H1 (cell line): Measurements from ENCODE around the gene PCGF6. TPM values are rescaled to one million over a fixed set of nuclear protein-coding genes. Genes with fewer than 3 reads are reported as not detected.
A peak's percentile ranks its signal among the peaks of the same experiment; 100 is the strongest.

Experiments used
- CTCF ChIA-PET: fragments of 300-600 bp; sonication (Branson Sonifier 250); formaldehyde crosslinking; loops from one replicate; lab custom pipeline; 2021; ENCODE audit not compliant: partially characterized antibody; lab: Charles Lee
- POLR2A ChIA-PET: fragments of 300-600 bp; sonication (Branson Sonifier 250); formaldehyde crosslinking; loops from one replicate; lab custom pipeline; 2021; ENCODE audit warnings: inconsistent platforms; ENCODE audit not compliant: partially characterized antibody; lab: Charles Lee
- DNase-seq, 2 experiments: peaks; one replicate each; pipeline versions ENCODE4 v3.0.0 to v3.0.0-alpha.2; 2010 to 2022; ENCODE audit warnings: low spot score in 2 of 2, low read depth in 1 of 2, mixed read lengths in 1 of 2
- FAIRE-seq: peaks from 2 replicates; lab custom pipeline; 2011; peaks lifted over from hg19 to GRCh38; lab: Jason Lieb, UNC
- H2AFZ ChIP-seq: 2 replicates; pipeline ENCODE4 v1.8.1; 2012; ENCODE audit warnings: low read length, inconsistent platforms
- H2AK5ac ChIP-seq: 2 replicates; pipeline ENCODE4 v1.6.1; 2013; ENCODE audit warnings: low read depth, low read length
- H2BK120ac ChIP-seq: replicated peaks from 2 replicates; pipeline ENCODE3; 2013; ENCODE audit warnings: low read depth, low read length, inconsistent platforms
- H2BK12ac ChIP-seq: 2 replicates; pipeline ENCODE4 v1.6.1; 2013; ENCODE audit warnings: low read depth, low read length
- H2BK15ac ChIP-seq: 2 replicates; pipeline ENCODE4 v1.6.1; 2013; ENCODE audit warnings: low read length
- H2BK20ac ChIP-seq: 2 replicates; pipeline ENCODE4 v1.6.1; 2013; ENCODE audit warnings: low read length
- H2BK5ac ChIP-seq: 2 replicates; pipeline ENCODE4 v1.6.1; 2013; ENCODE audit warnings: low read depth, low read length
- H3K14ac ChIP-seq: 2 replicates; pipeline ENCODE4 v1.6.1; 2013; ENCODE audit warnings: inconsistent platforms; ENCODE audit not compliant: insufficient read length
- H3K18ac ChIP-seq: 2 replicates; pipeline ENCODE4 v1.6.1; 2013; ENCODE audit warnings: low read length; ENCODE audit errors: extremely low read depth
- H3K23ac ChIP-seq: 2 replicates; pipeline ENCODE4 v1.6.1; 2013; ENCODE audit warnings: inconsistent platforms; ENCODE audit not compliant: insufficient read length
- H3K23me2 ChIP-seq: 2 replicates; pipeline ENCODE4 v1.6.1; 2013; ENCODE audit warnings: low read depth, low read length
- H3K27ac ChIP-seq: 2 replicates; pipeline ENCODE4 v1.6.1; 2011; ENCODE audit warnings: low read depth, low read length, inconsistent platforms
- H3K27me3 ChIP-seq, 4 experiments: replicated peaks in 1 of 4; 1 replicate in 1 of 4; 2 replicates in 3 of 4; pipeline versions ENCODE4 v1.6.1 to v1.8.1; 2011 to 2013; ENCODE audit warnings: low read length in 3 of 4, mild to moderate bottlenecking in 3 of 4, inconsistent platforms in 2 of 4, mixed read lengths in 2 of 4, moderate library complexity in 1 of 4; ENCODE audit not compliant: control insufficient read depth in 3 of 4, insufficient read depth in 3 of 4; ENCODE audit errors: extremely low read depth in 1 of 4
- H3K36me3 ChIP-seq, 4 experiments: 2 replicates each; pipeline versions ENCODE4 v1.6.1 to v1.8.1; 2011 to 2013; ENCODE audit warnings: mild to moderate bottlenecking in 4 of 4, low read length in 3 of 4, moderate library complexity in 2 of 4, control low read depth in 1 of 4, inconsistent platforms in 1 of 4; ENCODE audit not compliant: insufficient read depth in 4 of 4, control insufficient read depth in 2 of 4
- H3K4ac ChIP-seq: replicated peaks from 2 replicates; pipeline ENCODE3; 2013; ENCODE audit warnings: low read length, low read depth, mixed read lengths, inconsistent platforms; ENCODE audit not compliant: insufficient read length
- H3K4me1 ChIP-seq, 4 experiments: replicated peaks in 1 of 4; 1 replicate in 1 of 4; 2 replicates in 3 of 4; pipeline versions ENCODE4 v1.6.1 to v1.8.1; 2011 to 2013; ENCODE audit warnings: low read length in 3 of 4, inconsistent platforms in 2 of 4, mixed read lengths in 1 of 4; ENCODE audit not compliant: insufficient read depth in 4 of 4, control insufficient read depth in 3 of 4
- H3K4me2 ChIP-seq, 2 experiments: 2 replicates each; pipeline versions ENCODE4 v1.6.1 to v1.8.1; 2011 to 2013; ENCODE audit warnings: low read depth in 2 of 2, low read length in 2 of 2, control low read depth in 1 of 2, inconsistent platforms in 1 of 2, mild to moderate bottlenecking in 1 of 2; ENCODE audit not compliant: insufficient read depth in 1 of 2
- H3K4me3 ChIP-seq, 4 experiments: fragments of 200-600, 300-600 bp in 1 of 4; sonication (generic), shearing (Covaris generic), sonication (Bioruptor Twin) in 1 of 4; 2 replicates each; pipeline versions ENCODE4 v1.5.1 to v1.8.1; 2011 to 2016; ENCODE audit warnings: low read length in 4 of 4, low read depth in 3 of 4, control low read depth in 2 of 4, inconsistent platforms in 2 of 4, mild to moderate bottlenecking in 2 of 4, mixed read lengths in 1 of 4, moderate library complexity in 1 of 4; ENCODE audit not compliant: insufficient read depth in 2 of 4; ENCODE audit errors: extremely low read depth in 1 of 4
- H3K56ac ChIP-seq: replicated peaks from 2 replicates; pipeline ENCODE3; 2013; ENCODE audit warnings: low read depth, mild to moderate bottlenecking, mixed read lengths, low read length, inconsistent platforms; ENCODE audit not compliant: insufficient read length
- H3K79me1 ChIP-seq: 2 replicates; pipeline ENCODE4 v1.6.1; 2013; ENCODE audit warnings: low read depth, low read length, control low read depth
- H3K79me2 ChIP-seq, 2 experiments: 2 replicates each; pipeline versions ENCODE4 v1.6.1 to v1.8.1; 2012 to 2013; ENCODE audit warnings: low read length in 2 of 2, mild to moderate bottlenecking in 2 of 2, inconsistent platforms in 1 of 2; ENCODE audit not compliant: insufficient read depth in 2 of 2, control insufficient read depth in 1 of 2
- H3K9ac ChIP-seq, 4 experiments: replicated peaks in 1 of 4; 1 replicate in 1 of 4; 2 replicates in 3 of 4; pipeline versions ENCODE4 v1.6.1 to v1.8.1; 2011 to 2013; ENCODE audit warnings: low read depth in 3 of 4, low read length in 3 of 4, control low read depth in 2 of 4, mild to moderate bottlenecking in 2 of 4, moderate library complexity in 2 of 4, inconsistent platforms in 1 of 4; ENCODE audit errors: extremely low read depth in 1 of 4
- H3K9me3 ChIP-seq, 2 experiments: 2 replicates each; pipeline versions ENCODE4 v1.6.1 to v1.8.1; 2012 to 2013; ENCODE audit warnings: mild to moderate bottlenecking in 2 of 2, moderate library complexity in 2 of 2, control low read depth in 1 of 2, inconsistent platforms in 1 of 2, low read depth in 1 of 2, low read length in 1 of 2, mixed read lengths in 1 of 2; ENCODE audit not compliant: insufficient read depth in 2 of 2
- H4K20me1 ChIP-seq, 2 experiments: replicated peaks in 1 of 2; 2 replicates each; pipeline versions ENCODE3 to v1.8.1; 2011 to 2013; ENCODE audit warnings: inconsistent platforms in 2 of 2, low read length in 2 of 2, mild to moderate bottlenecking in 1 of 2; ENCODE audit not compliant: insufficient read depth in 2 of 2, control insufficient read depth in 1 of 2
- H4K5ac ChIP-seq: 2 replicates; pipeline ENCODE4 v1.6.1; 2013; ENCODE audit warnings: low read length, low read depth, mixed read lengths, inconsistent platforms; ENCODE audit not compliant: insufficient read length
- H4K8ac ChIP-seq: 2 replicates; pipeline ENCODE4 v1.8.0; 2013; ENCODE audit warnings: mild to moderate bottlenecking, moderate library complexity, low read length, inconsistent platforms; ENCODE audit not compliant: insufficient read depth; ENCODE audit errors: extremely low read depth
- H4K91ac ChIP-seq: replicated peaks from 2 replicates; pipeline ENCODE3; 2013; ENCODE audit warnings: low read length, mixed read lengths, inconsistent platforms; ENCODE audit not compliant: insufficient read length
- E2F6 ChIP-seq: IDR thresholded peaks from 2 replicates; pipeline ENCODE4 v1.6.1; 2012; ENCODE audit warnings: inconsistent platforms
- HDAC6 ChIP-seq: IDR thresholded peaks from one replicate; pipeline ENCODE4 v1.7.1; 2012; ENCODE audit warnings: low read depth, mild to moderate bottlenecking, inconsistent platforms, low read length, moderate library complexity
- KDM1A ChIP-seq: fragments of 200-600, 300-600 bp; sonication (generic); IDR thresholded peaks from 2 replicates; pipeline ENCODE4 v1.7.1; 2016; ENCODE audit warnings: mild to moderate bottlenecking, low read length, borderline replicate concordance
- KDM4A ChIP-seq: IDR thresholded peaks from one replicate; pipeline ENCODE4 v1.7.1; 2012; ENCODE audit warnings: low read depth, mild to moderate bottlenecking, moderate library complexity, low read length, inconsistent platforms; ENCODE audit not compliant: severe bottlenecking
- USF2 ChIP-seq: IDR thresholded peaks from 2 replicates; pipeline ENCODE4 v1.6.1; 2011; ENCODE audit warnings: low read length, improper control_type of control experiment
- WGBS, 2 experiments: shearing (Covaris generic) in 1 of 2; methylation state at CpG; one replicate each; pipeline versions ENCODE4 v1.1.6 to v1.1.7; 2013 to 2015; ENCODE audit warnings: low lambda C conversion rate in 2 of 2, mixed read lengths in 2 of 2, inconsistent platforms in 1 of 2, low coverage in 1 of 2, missing lambda C conversion rate in 1 of 2; ENCODE audit not compliant: insufficient replicate concordance in 2 of 2, insufficient coverage in 1 of 2, insufficient read length in 1 of 2; ENCODE audit errors: extremely low coverage in 1 of 2, missing lambda C conversion rate in 1 of 2; 5-methylcytosine and 5-hydroxymethylcytosine counted together
- polyA plus RNA-seq, 7 experiments: library from polyadenylated mRNA; depleted of rRNA in 3 of 7; stranded (reverse) in 5 of 7; unstranded in 2 of 7; fragments of >200 nt in 5 of 7; fragments of 200-250 nt in 2 of 7; gene quantifications; 1 replicate in 5 of 7; 2 replicates in 1 of 7; 4 replicates in 1 of 7; pipeline versions ENCODE4 v1.2.1 to v1.2.3, GENCODE V29; 2011 to 2013; ENCODE audit warnings: missing spikeins in 2 of 7, mixed read lengths in 2 of 7
- total RNA-seq: library from RNA; stranded (reverse); fragmentation: NEBNext Ultra II Directional; extraction: Animal tissue kit (Norgen Biotek cat#: 25700); gene quantifications from 2 replicates; pipeline ENCODE4 v1.2.1, GENCODE V29; 2021

The PCGF6 gene
- total and polyA plus RNA-seq, 2 of the 8 experiments (the other 6 are each of a cell fraction or from before 2014, with no cell fraction given) = 6.9 to 18.6 TPM

- Histone ChIP-seq H3K79me1 (peaks cover 12% of the 10 kb centered on the region), H3K14ac (no peak overlapping the region), H3K4me2 (peak overlapping the region; percentile 93 to 95), H4K91ac (no peak overlapping the region), H2AFZ (no peak overlapping the region), H3K23me2 (peaks cover 13% of the 10 kb centered on the region), H3K27me3 (no peaks in the 10 kb centered on the region), H2BK15ac (no peak overlapping the region), H3K36me3 (peaks cover 19 to 52% (median 26%) of the 10 kb centered on the region in 4 experiments), H4K20me1 (peaks cover 2% of the 10 kb centered on the region in 2 experiments), H2AK5ac (no peak overlapping the region), H3K23ac (no peak overlapping the region), H3K9me3 (no peaks in the 10 kb centered on the region)
- WGBS, 2 experiments = 12% methylated on average over 11 of the region's 11 CpGs; no CpG with 5 or more reads in 1 of the 2 experiments
- DNase-seq = no peak
- POLR2A ChIA-PET = interaction anchor here (0.8 to 2.5 kb wide), 14 partner anchors 8 to 97 kb away, joined by 3 to 13 read pairs (median 3); partner anchors contain the start of genes NEURL1 and PCGF6
- TF ChIP-seq HDAC6 (no peak), KDM4A (peak; percentile 2), KDM1A (no peak), USF2 (no peak), E2F6 (no peak)
- TF ChIP-seq, all 59 proteins: peak for 1
- H4K8ac ChIP-seq = no peak overlapping the region
- H4K5ac ChIP-seq = no peak overlapping the region
- CTCF ChIA-PET = interaction anchor here (2.1 kb wide), 1 partner anchor 20 kb away, joined by 12 read pairs; no protein-coding TSS in a partner anchor
- no peak overlapping the region for H2BK120ac ChIP-seq
- peak overlapping the region; percentile 37 for H3K27ac ChIP-seq
- H3K9ac ChIP-seq = peak overlapping the region; percentile 74 to 90 (median 82)
- no peak for FAIRE-seq
- no peak overlapping the region for H3K56ac ChIP-seq
- H2BK12ac ChIP-seq = no peak overlapping the region
- peak overlapping the region; percentile 96 to 99 (median 96) for H3K4me3 ChIP-seq
- H3K79me2 ChIP-seq = peaks cover 14 to 56% of the 10 kb centered on the region in 2 experiments
- H3K18ac ChIP-seq = no peak overlapping the region
- no peak overlapping the region for H2BK20ac ChIP-seq
- H3K4me1 ChIP-seq = peaks cover 0 to 10% (median 2%) of the 10 kb centered on the region in 4 experiments; a peak in 6 of 7 replicates
- no peak overlapping the region for H3K4ac ChIP-seq
- peak overlapping the region; percentile 78 for H2BK5ac ChIP-seq
Observed at GRCh38 chr10:103395754-103396066, 44.8 kb upstream of the PCGF6 start.
